NB4 (cell line): ENCODE results near the gene MAP2K6.

Source experiments
- DNase-seq: peaks from one replicate; pipeline ENCODE4 v3.0.0; 2010; ENCODE audit warnings: low read depth
- H3K4me3 ChIP-seq: one replicate; pipeline ENCODE4 v1.5.1; 2011; ENCODE audit warnings: mild to moderate bottlenecking, low read depth, low read length, moderate library complexity
- CTCF ChIP-seq: IDR thresholded peaks from one replicate; pipeline ENCODE4 v1.5.1; 2012; ENCODE audit warnings: low read depth, low read length
- MAX ChIP-seq: IDR thresholded peaks from 2 replicates; pipeline ENCODE4 v1.6.1; 2011; ENCODE audit warnings: low read depth, low read length
- MYC ChIP-seq: IDR thresholded peaks from 2 replicates; pipeline ENCODE4 v1.6.1; 2011; ENCODE audit warnings: low read depth, low read length
- POLR2A ChIP-seq: IDR thresholded peaks from 2 replicates; pipeline ENCODE4 v1.6.1; 2011; ENCODE audit warnings: mild to moderate bottlenecking; ENCODE audit not compliant: insufficient read length; ENCODE audit errors: extremely low read depth

MAP2K6 gene

GRCh38 chr17:69454051-69454450 is 39.6 kb downstream of the MAP2K6 start:
- no peak for DNase-seq
- TF ChIP-seq MYC (no peak), MAX (no peak), POLR2A (no peak), CTCF (no peak)
- H3K4me3 ChIP-seq = no peak overlapping the region

- no peak overlapping the region for H3K4me3 ChIP-seq
- TF ChIP-seq MYC (no peak), MAX (no peak), CTCF (no peak), POLR2A (no peak)
- DNase-seq = no peak
These were observed 40.5 kb downstream of the MAP2K6 start for GRCh38 chr17:69455040-69455439.

GRCh38 chr17:69457603-69458002 is 43.1 kb downstream of the MAP2K6 start:
- no peak for TF ChIP-seq CTCF
- no peak for TF ChIP-seq MYC
- no peak for TF ChIP-seq MAX
- TF ChIP-seq POLR2A = no peak
- DNase-seq = no peak
- H3K4me3 ChIP-seq = no peak overlapping the region

GRCh38 chr17:69460963-69461922 is 46.7 kb downstream of the MAP2K6 start:
- DNase-seq = no peak
- TF ChIP-seq POLR2A (no peak), CTCF (no peak), MAX (no peak), MYC (no peak)
- no peak overlapping the region for H3K4me3 ChIP-seq

GRCh38 chr17:69461951-69462369 is 47.5 kb downstream of the MAP2K6 start:
- TF ChIP-seq MAX = no peak
- no peak for TF ChIP-seq POLR2A
- TF ChIP-seq CTCF = no peak
- TF ChIP-seq MYC = no peak
- no peak for DNase-seq
- H3K4me3 ChIP-seq = no peak overlapping the region
